ENCODE data around the gene DIP2C. TPM values are rescaled to one million over a fixed set of nuclear protein-coding genes. Genes with fewer than 3 reads are reported as not detected.

The DIP2C gene
- total RNA-seq, 4 donors from 2014 or later, result 8.4 to 22.7 (median 16.8) TPM

DNA sequence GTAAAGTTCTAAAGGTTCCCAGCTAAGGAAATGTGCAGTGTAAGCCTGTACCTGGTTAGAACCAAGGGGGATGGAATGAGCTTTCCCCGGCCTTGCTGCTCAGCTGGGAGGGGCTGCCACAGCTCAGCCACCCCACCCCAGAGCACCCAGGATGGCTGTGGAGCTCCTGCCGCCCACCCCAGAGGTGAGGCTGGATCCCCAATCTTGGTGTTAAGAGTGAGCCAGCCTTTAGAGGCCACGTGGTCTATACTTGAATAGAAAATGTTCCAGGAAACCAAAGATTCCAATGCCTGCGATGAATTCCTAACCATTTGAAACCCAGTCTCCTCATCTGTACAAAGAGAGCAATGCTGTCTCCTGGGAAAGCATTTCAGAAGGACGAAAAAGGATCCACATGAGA is 16.5 kb downstream of the DIP2C start:
- DNase-seq, result no peak
- Histone ChIP-seq H3K4me3 (no peak overlapping the region), H3K36me3 (no peaks in the 10 kb centered on the region), H3K9me3 (no peaks in the 10 kb centered on the region), H3K4me1 (peaks cover 0 to 4% (median 0%) of the 10 kb centered on the region in 4 donors), H3K27me3 (no peaks in the 10 kb centered on the region), H3K27ac (no peak overlapping the region)
- TF ChIP-seq POLR2A (IDR thresholded peaks at IDR 0.05), result no peak
- TF ChIP-seq, protein P1, sequence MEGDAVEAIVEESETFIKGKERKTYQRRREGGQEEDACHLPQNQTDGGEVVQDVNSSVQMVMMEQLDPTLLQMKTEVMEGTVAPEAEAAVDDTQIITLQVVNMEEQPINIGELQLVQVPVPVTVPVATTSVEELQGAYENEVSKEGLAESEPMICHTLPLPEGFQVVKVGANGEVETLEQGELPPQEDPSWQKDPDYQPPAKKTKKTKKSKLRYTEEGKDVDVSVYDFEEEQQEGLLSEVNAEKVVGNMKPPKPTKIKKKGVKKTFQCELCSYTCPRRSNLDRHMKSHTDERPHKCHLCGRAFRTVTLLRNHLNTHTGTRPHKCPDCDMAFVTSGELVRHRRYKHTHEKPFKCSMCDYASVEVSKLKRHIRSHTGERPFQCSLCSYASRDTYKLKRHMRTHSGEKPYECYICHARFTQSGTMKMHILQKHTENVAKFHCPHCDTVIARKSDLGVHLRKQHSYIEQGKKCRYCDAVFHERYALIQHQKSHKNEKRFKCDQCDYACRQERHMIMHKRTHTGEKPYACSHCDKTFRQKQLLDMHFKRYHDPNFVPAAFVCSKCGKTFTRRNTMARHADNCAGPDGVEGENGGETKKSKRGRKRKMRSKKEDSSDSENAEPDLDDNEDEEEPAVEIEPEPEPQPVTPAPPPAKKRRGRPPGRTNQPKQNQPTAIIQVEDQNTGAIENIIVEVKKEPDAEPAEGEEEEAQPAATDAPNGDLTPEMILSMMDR (IDR thresholded peaks at IDR 0.05), result no peak

DNA sequence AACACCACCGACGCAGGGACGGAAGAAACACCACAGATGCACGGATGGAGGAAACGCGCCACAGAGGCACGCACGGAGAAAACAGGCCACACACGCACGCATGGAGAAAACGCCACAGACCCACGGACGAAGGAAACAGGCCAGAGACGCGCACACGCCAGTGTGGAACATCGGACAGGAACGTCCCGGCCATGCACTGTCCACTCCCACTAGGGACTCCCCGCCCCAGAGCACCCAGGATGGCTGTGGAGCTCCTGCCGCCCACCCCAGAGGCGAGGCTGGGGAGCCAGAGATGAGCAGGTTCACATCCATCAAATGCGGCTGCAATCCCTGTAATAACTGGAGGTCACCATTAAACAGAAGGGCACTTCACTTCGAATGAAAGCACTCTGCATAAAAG is 17.3 kb downstream of the DIP2C start:
- Histone ChIP-seq H3K36me3 (no peaks in the 10 kb centered on the region), H3K9me3 (no peaks in the 10 kb centered on the region), H3K4me3 (no peak overlapping the region), H3K27ac (no peak overlapping the region), H3K4me1 (peaks cover 0 to 4% (median 0%) of the 10 kb centered on the region in 4 donors), H3K27me3 (no peaks in the 10 kb centered on the region)
- TF ChIP-seq POLR2A (IDR thresholded peaks at IDR 0.05), result no peak
- no peak for DNase-seq

DNA sequence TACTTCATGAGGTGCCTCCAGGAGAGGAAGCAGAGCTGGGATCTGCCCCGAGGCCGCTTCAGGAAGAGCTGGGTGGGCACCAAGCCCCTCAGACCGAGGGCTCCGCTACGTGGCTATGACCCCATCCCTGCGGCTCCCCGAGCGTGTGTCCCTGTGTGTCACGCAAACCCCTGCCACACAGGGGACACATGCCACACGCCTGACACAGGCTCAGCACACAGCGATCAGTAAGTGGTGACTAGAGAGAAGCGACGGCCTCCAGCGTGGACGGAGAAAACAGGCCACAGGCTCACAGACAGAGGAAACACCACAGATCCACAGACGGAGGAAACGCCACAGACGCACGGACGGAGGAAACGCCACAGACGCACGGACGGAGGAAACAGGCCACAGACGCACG is 18.5 kb downstream of the DIP2C start:
- Histone ChIP-seq H3K27ac (no peak overlapping the region), H3K36me3 (no peaks in the 10 kb centered on the region), H3K27me3 (no peaks in the 10 kb centered on the region), H3K9me3 (no peaks in the 10 kb centered on the region), H3K4me1 (peaks cover 0 to 4% (median 0%) of the 10 kb centered on the region in 4 donors), H3K4me3 (no peak overlapping the region)
- no peak for TF ChIP-seq POLR2A (IDR thresholded peaks at IDR 0.05)
- TF ChIP-seq, protein P1 (IDR thresholded peaks at IDR 0.05), result no peak
- DNase-seq, result no peak

DNA sequence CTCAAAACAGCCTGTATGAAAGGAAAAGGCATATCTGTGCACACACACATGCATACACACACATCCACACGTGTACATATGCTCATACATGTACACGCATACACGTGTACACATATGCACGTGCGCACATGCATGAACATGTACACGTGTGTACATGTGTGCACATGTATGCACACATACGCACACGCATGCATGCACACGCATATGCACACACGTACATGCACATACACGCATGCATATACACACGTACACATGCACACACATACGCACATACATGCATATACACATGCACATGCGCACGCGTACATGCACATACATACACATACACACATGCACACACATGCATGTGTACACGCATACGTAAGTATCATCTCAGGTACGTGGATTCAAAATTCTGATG is 19.4 kb downstream of the DIP2C start:
- Histone ChIP-seq H3K27ac (no peak overlapping the region), H3K36me3 (no peaks in the 10 kb centered on the region), H3K4me3 (no peak overlapping the region), H3K4me1 (peaks cover 0 to 4% (median 0%) of the 10 kb centered on the region in 4 donors), H3K27me3 (no peaks in the 10 kb centered on the region), H3K9me3 (no peaks in the 10 kb centered on the region)
- no peak for DNase-seq
- TF ChIP-seq, protein P1 (IDR thresholded peaks at IDR 0.05), result no peak
- no peak for TF ChIP-seq POLR2A (IDR thresholded peaks at IDR 0.05)

DNA sequence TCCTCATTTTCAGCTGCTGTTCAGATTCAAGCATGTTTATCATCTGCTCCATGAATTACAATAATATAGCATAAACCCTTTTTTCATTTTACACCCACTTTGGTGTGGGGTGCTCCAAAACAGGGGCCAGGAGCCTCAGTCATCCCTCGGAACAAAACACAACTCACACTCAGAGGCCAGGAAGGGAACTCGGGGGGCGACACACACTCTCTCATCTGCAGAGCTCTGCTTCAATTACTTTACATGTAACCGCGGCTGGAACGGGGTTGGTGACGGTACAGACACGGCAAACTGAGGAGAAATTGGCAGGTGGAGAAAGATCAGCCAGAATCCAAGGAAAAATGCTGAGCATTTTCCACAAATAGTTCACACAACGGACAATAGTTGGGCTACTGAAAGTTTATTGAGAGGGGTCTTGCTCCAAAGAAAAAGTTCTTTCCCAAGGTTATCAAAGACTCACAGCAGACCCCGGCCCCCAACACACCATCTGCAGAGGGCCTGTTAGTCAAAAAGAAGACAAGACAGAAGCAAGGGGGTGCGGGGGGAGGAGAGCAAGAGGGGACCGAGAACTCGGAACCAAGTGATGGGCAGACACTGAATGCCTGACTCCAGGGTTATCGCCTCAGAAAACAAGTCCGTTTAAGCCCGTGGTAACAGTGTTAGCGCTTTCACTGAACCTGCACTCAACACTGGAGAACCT is 20.5 kb downstream of the DIP2C start:
- Histone ChIP-seq H3K36me3 (no peaks in the 10 kb centered on the region), H3K9me3 (no peaks in the 10 kb centered on the region), H3K27me3 (no peaks in the 10 kb centered on the region), H3K27ac (no peak overlapping the region), H3K4me1 (peaks cover 0 to 4% (median 0%) of the 10 kb centered on the region in 4 donors), H3K4me3 (no peak overlapping the region)
- TF ChIP-seq, protein P1 (IDR thresholded peaks at IDR 0.05), result no peak
- TF ChIP-seq POLR2A (IDR thresholded peaks at IDR 0.05), result no peak
- no peak for DNase-seq

DNA sequence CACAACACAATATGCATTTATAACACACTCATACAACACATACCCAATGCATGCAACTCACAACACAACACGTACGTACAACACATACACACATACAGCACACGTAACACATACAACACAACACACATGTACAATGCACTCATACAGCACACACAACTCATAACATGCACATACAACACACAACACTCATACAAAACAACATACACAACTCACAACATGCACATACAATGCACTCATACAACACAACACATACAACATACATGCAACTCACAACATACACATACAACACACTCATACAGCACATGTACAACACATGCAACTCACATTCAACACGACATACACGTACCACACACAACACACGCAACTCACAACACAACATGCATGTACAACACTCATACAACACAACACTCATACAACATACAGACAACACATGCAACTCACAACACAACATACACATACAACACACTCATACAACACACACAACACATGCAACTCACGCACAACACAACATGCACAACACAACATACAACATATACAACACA is 21.8 kb downstream of the DIP2C start:
- H3K9me3 ChIP-seq, result no peaks in the 10 kb centered on the region
- no peak overlapping the region for H3K4me3 ChIP-seq
- H3K27ac ChIP-seq, result no peak overlapping the region
- H3K4me1 ChIP-seq, result peaks cover 0 to 4% (median 0%) of the 10 kb centered on the region in 4 donors
- DNase-seq, result no peak
- no peaks in the 10 kb centered on the region for H3K36me3 ChIP-seq
- no peaks in the 10 kb centered on the region for H3K27me3 ChIP-seq
- no peak for TF ChIP-seq POLR2A (IDR thresholded peaks at IDR 0.05)
- TF ChIP-seq, protein P1 (IDR thresholded peaks at IDR 0.05), result no peak
